ENCODE measurements around the gene RAB3GAP2.

DNA sequence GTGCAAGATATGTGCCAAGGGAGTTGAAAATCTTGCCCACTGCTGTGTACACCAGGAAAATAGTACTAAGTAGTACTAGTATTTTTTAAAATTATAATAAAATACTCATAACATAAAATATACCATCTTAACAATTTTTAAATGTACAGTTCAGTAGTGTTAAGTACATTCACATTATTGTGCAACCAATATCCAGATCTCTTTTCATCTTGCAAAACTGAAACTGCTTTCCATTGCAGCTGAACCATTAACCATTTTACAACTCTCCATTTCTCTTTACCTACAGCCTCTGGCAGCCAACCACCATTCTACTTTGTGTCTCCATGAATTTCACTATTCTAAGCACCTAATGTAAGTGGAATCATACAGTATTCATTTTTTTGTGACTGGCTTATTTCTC lies 19.3 kb upstream of the RAB3GAP2 start:
- TF ChIP-seq CTCF (IDR thresholded peaks at IDR 0.05) (no peak), ZFX (IDR thresholded peaks at IDR 0.05; ENCODE audit: borderline replicate concordance) (no peak)

All from 22Rv1 (cell line).